Measurements from ENCODE around the gene KDM4C.

The KDM4C gene

DNA sequence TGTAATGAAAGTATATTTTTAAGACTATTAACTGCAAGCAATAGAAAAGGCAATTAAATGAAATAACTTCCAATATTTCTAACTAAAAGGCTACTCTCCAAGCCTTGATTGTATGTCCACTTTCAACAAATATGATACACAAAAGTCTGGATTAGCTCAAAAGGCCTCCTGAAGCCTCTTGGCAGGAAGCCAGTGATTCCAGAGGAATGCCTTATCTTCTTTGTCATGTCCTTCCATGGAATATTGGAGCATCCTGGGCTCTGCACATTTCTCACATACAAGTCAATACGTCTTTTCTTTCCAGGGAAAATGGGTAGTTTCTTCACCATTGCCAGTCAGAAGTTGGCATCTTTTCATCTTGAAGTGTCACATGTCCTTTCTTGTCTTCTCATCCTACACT is 357.8 kb downstream of the KDM4C start:
- DNase-seq, result no peak

DNA sequence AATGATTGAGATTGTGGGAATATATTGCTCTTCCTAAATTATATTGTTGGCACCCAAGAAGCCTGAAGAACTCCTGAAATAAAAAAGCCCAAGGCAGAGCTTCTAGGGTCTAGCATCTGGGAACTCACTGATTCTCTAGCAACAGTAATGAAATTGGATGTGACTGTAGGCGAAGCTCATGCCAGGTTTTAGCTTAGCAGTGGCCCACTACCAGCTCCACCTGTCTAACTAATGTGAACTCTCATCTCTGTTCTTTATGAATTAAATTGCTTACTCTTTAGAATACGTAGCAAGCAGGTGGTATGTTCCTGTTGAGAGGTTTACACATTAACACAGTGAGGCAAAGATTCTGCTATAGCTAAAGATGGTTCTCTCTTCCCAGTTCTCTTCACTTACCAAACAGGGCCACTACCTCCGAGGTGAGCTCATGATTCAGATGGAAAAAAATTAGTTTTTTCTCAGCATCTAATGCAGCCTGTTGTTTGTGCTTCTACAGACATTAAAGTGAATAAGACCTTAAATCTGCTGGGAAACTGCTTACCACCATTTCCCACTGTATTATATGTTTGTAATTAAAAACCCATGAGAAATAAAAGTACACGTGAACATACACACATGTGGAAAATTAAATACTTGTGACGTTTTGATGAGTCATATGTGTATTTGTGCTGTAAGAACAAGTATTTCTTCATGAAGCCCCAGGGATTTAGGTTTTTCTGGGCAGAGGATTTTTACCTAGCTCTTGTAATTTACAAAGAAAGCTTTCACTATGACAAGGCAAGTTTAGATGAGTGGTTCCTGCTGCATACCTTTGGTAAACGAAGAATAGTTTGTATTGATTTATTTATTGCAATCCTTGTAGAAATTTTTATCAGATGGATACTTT is 360.1 kb downstream of the KDM4C start:
- no peak for DNase-seq

DNA sequence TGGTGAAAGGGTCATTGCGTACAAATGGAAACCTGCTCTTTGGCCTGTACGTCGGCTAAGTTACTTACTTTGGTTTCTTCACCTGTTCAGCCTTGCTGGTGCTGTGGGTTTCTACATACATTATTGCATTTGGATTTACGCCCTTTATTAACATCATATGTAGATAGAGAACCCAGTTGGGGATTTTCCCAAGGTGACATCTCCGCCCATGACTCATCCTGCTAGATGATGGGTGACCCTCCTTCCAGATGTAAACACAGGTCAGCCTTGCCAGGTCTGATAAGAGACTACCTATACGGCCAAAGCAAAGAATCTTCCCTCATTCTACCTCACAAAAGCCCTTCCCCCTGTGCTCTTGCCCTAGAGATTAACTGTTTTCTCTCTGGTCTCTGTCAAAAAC is 360.9 kb downstream of the KDM4C start:
- DNase-seq, result no peak

DNA sequence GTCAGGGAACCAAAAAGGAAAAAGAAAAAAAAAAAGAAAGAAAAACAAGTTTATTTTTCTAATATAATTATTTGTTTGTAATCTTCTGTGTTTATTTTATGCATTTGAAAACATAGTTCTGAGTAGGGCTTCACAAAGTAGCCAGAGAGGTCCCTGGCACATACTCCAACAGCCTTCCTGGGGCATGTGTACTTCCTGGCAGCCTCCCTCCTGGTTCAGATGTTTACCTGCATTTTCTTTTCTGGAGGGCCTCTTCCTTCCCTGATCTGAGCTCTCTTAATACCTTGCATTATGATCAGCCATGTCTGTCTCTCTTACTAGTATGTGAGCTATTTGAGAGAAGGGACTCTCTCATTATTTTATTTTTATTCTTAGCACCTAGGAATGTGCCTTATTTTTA is 361.8 kb downstream of the KDM4C start:
- DNase-seq, result no peak

DNA sequence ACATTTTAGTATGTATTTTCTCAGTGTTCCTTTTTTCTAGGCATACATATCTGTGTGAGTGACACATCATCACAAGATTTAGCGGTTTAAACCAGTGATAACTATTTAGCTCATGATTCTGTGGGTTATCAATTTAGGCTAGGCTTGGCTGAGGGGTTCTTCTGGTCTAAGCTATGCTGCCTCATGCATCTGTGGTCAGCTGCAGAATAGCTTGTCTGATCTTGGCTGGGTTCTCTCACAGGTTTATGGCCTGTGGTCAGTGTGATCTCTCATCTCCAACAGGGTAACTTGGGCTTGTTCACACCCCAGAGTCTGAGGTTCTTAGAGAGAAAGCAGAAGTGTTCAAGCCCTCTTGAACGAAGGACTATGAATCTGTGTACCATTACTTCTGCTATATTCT is 363.3 kb downstream of the KDM4C start:
- no peak for DNase-seq

DNA sequence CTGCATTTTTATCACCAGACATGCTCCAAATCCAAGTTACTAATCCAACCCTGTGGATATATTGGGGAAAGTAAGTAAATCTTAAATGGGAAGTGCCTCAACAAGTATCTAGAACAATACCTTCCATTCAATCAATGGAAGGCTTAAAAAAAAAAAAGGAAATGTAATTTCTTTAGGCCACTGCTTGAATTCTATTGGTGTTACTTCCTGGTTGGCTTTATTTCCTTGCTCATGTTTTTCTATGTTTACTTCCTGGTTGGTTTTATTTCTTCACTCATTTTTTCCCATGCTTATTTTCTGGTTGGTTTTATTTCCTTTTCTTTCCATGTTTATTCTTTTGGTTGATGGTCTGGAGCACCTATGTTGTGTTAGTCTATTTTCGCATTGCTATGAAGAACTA is 363.9 kb downstream of the KDM4C start:
- no peak for DNase-seq

DNA sequence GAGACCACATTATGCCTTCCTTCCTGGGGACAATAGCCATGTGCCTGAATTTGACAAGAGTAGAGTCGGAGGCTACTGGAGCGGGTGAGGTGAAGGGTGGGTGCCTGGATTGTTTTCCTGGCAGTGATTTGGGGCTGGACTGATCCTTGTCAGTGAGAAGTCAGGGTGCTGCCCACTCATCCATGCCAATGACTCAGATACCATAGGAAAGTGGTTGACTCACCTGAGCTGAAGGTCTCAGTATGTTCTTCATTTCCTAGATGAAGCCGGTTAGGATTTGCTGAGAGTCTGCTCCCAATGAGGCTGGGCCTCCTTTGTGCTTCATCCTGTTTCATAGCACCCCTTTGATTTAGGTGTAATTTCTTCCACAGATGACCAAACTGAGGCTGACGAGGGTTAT is 366.0 kb downstream of the KDM4C start:
- DNase-seq, result no peak

DNA sequence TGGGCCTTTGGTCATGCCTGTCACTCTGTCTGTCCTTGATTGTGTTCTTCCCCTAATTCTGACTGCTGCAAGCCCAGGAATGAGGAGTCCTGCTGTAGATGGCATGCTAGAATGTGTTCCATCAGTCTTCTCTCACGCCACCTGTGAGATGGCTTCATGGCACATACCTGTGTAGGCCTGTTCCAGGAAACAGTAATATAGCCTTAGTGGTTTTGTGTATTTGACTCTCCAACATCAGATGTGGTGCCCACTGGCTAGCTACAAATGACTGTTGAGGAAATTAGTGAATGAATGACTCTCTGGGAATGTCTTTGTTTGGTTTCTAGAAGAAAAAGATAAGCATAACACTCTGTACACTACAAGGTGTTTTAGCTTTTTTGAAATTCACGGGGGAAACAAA is 367.5 kb downstream of the KDM4C start:
- no peak for DNase-seq

DNA sequence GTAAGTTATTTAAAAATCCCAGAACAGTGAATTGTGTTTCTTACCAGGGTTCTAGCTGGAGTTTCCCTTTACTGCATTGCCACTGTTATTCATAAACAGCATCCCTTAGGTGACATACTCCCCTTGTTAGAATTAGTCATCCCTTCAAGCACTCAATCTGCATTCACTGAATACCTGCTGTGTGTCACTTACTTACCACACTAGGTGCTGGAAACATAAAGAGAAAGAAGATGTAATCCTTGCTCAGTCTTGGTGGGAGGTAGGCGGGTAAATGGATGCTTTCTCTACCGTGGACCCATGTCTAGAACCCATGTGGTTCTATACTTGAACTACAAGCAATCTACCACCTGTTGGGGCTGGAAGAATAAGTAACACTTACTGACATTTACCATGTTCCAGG is 371.6 kb downstream of the KDM4C start:
- no peak for DNase-seq

DNA sequence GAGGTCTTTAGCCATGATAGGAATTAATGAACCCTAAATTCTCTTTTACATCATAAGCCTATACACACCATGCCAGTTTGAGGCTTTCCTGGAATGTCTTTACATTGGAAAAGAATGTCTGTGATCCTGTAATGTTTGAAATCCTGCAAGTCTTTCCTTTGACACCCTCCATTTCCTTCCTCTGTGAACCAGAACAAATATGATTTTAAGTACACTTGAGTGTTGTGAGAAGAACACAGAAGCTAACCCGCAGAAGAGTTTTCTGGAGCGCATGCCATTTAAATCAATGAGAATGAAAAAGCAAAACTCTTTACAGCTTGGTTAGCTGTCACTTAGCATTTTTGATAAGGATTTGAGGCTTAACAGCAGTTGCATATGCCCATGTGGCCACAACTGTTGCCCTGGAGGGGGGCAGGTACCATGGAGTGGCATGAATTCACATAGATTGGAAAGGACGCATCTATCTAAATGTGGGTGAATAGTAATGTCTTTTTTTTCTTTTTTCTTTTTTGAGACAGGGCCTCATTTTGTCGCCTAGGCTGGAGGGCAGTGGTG is 372.6 kb downstream of the KDM4C start:
- DNase-seq, result no peak

DNA sequence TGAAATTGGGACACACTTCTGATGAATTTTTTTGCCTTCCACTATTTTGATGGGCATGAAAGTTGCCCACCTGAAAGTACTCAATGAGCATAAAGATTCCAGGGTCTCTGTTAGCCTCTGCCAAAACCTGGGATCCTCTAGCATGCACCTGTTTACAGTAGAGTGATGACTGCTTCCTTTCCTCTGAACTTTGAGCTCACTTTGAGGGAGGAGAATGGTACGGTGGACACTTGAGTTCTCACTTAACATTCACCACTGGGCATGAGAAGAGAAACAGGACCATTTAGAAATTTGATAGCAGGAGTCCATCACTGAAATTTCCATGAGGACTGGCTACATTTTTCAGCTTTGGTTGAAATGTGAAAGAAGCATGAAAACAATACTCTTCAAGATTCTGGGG is 374.8 kb downstream of the KDM4C start:
- no peak for DNase-seq

DNA sequence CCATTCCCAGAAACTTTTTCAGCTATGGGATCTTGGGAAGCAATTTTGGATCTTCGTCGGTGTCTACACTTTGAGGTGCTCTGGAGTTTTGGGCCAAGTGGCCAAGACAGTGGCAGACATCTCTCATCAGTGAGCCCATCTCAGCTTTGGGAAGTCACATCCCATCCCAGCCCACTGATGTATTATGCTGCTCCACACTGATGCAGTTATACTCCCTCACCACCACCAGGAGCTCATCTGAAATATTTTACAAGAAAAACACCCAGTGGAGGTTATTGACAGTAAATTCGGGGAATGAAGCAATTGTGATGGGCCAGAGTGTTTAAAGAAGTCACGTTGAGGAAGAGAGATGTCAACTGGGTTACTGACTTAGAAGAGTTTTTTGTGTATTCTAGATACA is 378.0 kb downstream of the KDM4C start:
- no peak for DNase-seq

DNA sequence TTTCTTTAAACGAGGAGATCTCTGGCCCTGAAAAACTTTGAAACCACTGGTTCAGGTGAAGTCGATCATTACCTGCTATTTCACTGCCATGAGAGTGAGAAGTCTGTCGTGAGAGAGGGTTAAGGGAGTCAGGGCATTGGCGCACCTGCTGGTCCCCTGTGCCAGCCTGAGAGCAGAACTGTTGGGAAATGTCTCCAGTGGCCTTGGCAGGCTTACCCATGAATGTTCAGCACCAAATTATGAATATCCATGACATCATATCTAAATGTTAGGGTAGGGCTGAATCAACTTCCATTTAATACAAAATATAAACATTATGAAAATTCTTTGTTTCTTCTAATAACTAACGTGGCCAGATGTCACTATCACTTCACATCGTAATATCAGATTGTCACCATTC is 379.3 kb downstream of the KDM4C start:
- no peak for DNase-seq

DNA sequence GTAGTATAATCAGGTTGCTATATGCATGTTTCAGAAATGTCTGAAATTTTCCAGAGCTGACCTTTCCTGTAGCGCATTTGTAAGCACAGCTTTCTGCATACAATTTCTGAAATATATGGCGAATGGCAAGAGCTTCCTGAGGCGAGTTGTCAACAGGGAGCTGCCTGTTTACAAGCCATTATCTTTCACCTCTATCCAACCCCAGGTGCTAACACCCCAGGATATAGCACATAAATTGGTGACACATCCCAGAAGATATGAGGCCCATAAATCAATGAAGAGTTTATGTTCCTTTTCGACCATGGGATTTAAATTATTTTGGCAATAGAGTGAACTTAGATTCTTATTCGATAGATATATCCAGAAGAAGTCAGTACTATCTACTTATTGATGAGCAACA is 379.8 kb downstream of the KDM4C start:
- no peak for DNase-seq

DNA sequence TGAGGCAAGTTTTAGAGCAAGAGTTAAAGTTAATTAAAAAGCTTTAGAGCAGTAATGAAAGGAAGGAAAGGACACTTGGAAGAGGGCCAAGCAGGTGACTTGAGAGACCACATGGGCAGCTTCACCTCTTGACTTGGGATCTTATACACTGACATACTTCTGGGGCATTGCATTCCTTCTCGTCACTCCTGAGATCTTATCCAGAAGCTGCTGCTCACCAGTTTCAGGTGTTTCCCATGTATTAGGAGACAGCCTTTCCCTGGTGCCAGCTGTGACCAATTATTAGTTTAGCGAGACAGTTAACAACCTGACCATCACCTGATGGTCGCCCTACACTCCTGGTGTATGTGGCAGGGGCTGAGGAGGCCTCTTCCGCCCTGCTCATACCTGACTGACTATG is 382.1 kb downstream of the KDM4C start:
- no peak for DNase-seq

DNA sequence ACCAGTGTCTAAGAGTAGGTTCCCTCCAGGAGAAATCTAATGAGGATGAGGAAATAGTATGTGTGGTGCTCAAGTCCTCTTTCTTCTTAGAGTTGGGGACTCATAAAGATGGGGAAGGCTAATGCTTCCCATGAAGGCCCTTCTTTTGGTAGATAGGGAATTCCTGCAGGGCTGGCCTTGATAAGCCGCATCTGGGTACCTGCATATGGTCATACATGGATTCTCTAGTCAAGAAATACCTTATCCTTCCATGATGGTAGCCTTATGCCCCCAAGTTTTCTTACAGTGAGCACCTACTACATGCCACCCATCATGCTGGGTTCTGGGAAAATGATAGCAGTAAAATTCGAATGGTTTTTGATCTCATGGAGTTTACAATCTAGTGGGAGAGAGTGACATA is 382.6 kb downstream of the KDM4C start:
- no peak for DNase-seq

DNA sequence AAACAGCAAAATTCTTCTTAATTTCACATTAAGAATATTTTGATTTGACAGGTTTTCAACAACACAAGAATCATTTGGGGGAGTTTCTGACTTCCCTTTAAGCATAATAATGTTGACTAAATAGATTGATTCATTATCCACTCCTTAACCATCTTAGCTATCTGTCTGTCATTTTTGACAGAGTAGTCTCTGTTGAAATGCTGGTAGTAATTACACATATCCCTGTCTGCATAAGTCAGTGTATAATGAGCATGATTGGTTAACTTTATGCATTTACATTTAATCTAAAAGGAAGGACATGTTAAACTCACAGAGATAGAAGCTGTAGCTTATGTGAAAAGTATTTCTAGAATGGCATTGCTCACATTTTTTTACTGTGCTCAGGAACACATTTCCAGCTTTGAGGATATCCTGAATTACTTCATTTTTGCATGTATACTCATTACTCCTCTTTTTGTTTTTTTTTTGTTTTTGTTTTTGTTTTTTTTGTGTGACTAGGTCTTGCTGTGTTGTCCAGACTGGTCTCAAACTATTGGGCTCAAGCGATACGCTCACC is 385.9 kb downstream of the KDM4C start:
- DNase-seq, result no peak

DNA sequence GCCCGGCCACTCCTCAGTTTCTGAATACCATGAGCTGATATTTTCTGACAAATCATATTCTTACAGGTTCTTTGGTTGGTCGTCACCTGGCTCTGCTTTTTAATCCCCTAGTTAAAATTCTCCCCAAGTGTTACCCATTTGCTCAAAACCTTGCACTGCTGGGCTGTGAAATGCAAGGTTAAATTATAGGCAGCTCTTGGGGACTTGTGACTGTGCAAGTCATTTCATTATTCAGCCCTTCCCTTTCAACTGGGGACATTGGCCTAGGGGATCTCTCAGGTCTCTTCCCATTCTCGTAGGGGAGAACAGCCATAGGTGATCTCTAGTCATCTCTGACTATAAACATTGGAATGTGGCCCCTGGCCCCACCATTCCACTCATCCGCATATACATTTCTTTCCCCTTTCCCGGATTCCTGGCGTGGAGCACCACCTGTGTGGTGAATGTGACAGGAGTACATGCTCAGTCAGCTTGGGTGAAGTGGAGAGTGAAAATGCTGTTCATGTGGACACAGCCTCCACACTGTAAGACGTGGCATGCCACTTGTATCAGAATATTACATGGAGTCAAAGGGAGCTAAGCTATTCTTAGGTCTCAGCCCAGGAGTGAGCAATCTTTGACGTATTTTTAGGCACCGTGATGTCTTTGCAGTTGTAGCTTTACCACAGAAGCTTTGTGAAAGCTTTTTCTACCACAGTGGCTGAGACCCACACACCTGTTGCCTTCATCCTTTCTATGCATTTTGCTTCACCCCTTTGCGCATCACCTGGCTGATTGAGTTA is 386.7 kb downstream of the KDM4C start:
- no peak for DNase-seq

DNA sequence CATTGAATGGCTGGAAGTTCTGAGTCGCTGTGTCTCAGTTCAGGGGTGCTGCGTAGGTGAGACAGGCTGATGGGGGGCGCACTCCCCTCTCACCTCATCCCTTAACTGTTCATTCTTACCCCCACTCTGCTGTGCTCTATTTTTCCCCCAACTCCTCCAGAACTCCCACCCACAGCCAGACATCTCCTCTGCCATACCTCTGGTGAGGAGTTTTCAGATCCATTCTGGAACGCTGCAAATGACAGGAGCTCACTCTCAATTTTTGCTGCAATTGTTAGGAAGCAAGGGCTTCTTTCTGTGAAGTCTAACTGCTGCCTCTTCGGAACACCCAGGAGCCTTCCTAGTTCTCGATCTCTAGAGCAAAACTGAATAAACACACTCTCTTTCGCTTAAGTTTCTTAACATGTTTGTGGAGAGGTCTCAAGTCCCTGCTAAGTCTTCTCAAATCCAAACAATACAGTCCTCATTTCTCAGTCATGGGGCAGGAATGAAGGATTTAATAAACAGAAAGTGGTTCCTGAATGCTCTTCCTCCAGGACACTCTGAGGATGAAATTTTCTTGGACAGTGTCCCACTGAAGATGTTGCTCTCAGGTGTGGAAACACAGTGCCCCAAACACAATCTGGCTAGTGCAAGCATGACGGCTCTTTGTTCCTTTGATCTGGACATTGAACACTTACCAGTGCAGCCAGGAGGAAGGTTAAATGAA is 387.7 kb downstream of the KDM4C start:
- no peak for DNase-seq

DNA sequence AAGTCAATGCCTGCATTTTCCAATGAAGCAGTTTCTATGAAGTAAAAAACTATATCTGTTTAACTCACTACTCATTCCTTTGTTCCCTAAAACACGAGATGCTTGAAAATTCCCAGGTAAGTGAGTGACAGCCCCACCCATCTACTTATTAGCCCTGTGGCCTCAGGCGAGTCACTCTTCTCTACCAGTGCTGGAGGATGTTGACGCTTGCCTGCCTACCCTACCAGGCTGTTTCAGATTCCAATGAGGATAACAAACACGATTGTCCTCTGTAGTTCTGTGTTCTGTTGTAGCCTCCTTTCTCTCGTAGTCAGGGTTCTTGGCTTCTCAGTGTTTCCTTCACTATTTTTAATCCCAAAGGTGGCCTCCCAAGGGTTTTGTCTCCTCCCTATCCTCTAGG is 388.8 kb downstream of the KDM4C start:
- DNase-seq, result no peak

DNA sequence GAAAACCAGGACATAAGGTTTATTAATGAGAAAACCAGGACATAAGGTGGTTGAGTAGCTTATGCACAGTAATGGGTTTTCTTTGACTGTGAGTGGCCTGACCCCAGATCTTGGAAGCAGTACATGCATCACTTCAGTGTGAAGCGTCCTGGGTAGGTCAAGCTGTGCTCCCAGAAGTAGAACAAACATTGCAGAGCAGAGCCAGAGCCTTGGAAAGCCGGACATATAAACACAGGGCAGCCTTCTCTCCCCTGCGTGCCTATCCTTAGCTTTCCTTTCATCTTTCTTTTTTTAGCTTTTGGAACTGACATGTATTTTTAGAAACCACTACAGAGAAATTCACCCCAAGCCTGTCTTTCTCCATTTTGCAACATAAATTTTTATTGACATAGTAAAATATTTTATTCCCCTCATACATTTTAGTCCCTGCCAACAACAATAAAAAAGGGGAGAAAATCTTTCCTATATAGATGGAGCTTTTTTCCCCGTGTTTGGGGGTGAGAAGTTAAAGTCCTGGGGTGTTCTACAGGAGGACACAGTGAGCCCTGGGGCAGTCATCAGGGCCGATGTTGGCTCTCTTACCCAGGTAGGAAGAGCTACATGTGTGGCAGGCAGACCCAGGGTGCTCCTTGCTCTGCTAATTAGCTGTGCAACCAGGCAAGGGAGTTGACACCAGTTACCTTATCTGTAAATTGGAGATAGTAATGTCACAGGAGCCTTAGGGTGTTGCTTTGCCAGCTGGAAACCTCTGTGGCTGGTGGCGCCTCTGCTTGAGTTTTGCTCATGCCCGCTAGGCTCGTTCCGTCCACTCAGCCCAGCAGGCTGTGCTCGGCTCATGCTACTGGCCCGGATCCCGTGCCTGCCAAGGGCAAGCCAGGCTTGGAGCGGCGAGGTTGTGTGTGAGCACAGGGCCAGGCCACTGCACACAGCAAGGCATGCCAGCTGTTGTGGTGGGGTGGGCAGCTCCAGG is 389.6 kb downstream of the KDM4C start:
- no peak for DNase-seq

DNA sequence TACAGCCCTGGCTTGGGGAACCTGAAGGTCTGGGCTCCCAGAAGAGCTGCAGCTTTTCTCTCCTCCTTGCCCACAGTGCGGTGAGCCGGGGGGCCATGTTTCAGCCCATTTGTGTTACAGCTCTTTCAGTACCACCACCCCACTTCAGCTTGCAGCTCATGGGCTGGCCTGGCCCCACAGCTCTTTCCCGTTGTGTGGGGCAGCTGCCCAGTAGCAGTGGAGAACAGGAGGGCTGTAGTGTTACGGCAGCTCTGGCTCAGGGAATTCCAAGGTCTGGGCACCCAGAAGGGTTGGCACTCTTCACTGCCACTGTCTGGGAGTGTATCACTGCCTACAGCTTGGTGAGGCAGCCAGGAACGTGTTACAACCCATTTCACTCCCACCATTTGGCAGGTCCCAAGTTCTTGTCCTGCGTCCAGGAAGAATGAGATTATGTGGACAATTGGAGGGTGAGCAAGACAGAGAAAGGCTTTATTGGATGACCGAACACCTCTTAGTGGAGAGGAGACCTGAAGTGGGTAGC is 390.5 kb downstream of the KDM4C start:
- no peak for DNase-seq
